Neural progenitor cell (in vitro differentiated cells): ENCODE measurements around the gene CDK2AP2.

Experiments used
- EZH2 ChIP-seq: fragments of 200-600 bp; sonication (generic); IDR thresholded peaks from 2 replicates; pipeline ENCODE4 v1.6.1; 2017; ENCODE audit warnings: antibody characterized with exemption, mild to moderate bottlenecking, moderate library complexity
- TF ChIP-seq, protein P1 (sequence below): fragments of 200-600 bp; sonication (generic); IDR thresholded peaks from 2 replicates; pipeline ENCODE4 v1.5.1; 2017; ENCODE audit warnings: antibody characterized with exemption, mild to moderate bottlenecking

DNA sequence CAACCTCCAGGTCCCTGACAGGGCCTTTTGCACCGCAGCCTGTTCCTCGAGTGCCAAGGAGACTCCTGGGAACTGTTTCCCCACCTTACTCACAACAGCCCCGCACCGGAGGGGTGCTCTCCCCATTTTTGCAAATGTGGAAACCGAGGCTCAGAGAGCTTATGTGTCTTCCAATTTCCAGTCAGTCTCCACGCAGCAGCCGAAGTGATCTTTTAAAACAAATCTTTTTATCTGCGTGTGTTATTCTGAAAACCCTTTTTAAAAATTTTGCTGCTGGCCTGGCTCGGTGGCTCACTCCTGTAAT lies 38.5 kb downstream of the CDK2AP2 start:
- TF ChIP-seq, protein P1, sequence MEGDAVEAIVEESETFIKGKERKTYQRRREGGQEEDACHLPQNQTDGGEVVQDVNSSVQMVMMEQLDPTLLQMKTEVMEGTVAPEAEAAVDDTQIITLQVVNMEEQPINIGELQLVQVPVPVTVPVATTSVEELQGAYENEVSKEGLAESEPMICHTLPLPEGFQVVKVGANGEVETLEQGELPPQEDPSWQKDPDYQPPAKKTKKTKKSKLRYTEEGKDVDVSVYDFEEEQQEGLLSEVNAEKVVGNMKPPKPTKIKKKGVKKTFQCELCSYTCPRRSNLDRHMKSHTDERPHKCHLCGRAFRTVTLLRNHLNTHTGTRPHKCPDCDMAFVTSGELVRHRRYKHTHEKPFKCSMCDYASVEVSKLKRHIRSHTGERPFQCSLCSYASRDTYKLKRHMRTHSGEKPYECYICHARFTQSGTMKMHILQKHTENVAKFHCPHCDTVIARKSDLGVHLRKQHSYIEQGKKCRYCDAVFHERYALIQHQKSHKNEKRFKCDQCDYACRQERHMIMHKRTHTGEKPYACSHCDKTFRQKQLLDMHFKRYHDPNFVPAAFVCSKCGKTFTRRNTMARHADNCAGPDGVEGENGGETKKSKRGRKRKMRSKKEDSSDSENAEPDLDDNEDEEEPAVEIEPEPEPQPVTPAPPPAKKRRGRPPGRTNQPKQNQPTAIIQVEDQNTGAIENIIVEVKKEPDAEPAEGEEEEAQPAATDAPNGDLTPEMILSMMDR = no peak
- no peak for TF ChIP-seq EZH2
